ENCODE measurements around the gene GRK5.

GRK5 gene

DNA sequence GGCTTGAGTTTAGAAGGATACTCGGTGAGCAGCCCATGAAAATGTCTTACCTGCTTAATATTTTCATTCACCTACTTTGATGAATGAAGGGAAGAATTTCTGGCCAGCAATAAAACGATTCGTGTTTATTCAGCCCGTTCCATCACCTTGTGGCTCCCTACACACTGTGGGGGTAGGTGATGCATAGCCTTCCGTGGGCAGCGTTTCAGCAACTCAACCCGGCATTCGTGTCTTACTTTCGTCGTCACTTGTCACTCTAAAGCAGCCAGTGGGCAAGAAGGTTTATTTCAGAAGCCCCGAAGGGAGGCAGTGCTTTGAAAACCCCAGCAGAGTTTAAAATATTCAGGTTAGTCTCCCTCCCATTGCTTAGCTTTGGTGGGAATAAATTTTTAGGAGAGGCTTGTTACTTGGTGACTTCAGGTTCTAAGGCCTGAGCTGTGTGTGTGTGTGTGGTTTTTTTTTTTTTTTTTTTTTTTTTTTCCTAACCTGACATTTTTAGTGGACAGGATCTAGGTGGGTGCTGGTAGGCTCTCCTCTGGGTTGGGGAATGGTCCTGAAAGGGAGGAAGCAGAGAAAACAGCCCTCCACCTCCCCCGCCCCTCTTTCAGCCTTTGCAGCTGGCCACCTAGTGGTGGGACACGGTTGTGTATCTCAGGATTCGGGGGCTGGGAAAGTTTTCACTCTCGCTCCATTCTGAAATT, 1.8 kb downstream of the GRK5 start:
- peak overlapping the region; percentile 79 for H2AFZ ChIP-seq (ENCODE audit: low read length)
- no peak overlapping the region for H2BK120ac ChIP-seq (ENCODE audit: low read depth, low read length)
- H3K9me3 ChIP-seq (replicated peaks in 1 of 2; ENCODE audit: control insufficient read depth in 2 of 2, insufficient read depth in 1 of 2, low read depth in 1 of 2, low read length in 2 of 2): no peaks in the 10 kb centered on the region
- no peak overlapping the region for H3K9ac ChIP-seq (ENCODE audit: low read depth, low read length, poor library complexity)
- H3K27ac ChIP-seq (replicated peaks; ENCODE audit: low read length): no peak overlapping the region
- DNase-seq (ENCODE audit: low spot score): peak; percentile 67
- no peak overlapping the region for H2BK12ac ChIP-seq (ENCODE audit: low read length)
- H3K36me3 ChIP-seq (replicated peaks in 1 of 2; ENCODE audit: control insufficient read depth in 2 of 2, insufficient read depth in 2 of 2, low read length in 2 of 2): no peaks in the 10 kb centered on the region
- peak overlapping the region; percentile 16 to 59 for H3K4me3 ChIP-seq (ENCODE audit: low read length in 2 of 2)
- no peaks in the 10 kb centered on the region for H3K27me3 ChIP-seq (ENCODE audit: control insufficient read depth in 3 of 3, insufficient read depth in 3 of 3, low read depth in 1 of 3, low read length in 3 of 3)
- H2BK5ac ChIP-seq (ENCODE audit: low read length): no peak overlapping the region
- H3K4me1 ChIP-seq (ENCODE audit: control insufficient read depth in 2 of 2, insufficient read depth in 1 of 2, low read depth in 1 of 2, low read length in 2 of 2): peaks cover 14 to 36% of the 10 kb centered on the region in 2 donors
- peak overlapping the region; percentile 26 for H3K4me2 ChIP-seq (ENCODE audit: insufficient read depth, low read length, poor library complexity, severe bottlenecking)
- no CpG with 5 or more reads among the region's 15 CpGs for WGBS, 2 donors (ENCODE audit: extremely low coverage in 2 of 2, insufficient read length in 2 of 2, insufficient replicate concordance in 1 of 2)
- H2AK5ac ChIP-seq (ENCODE audit: low read depth, low read length): no peak overlapping the region
- no peak overlapping the region for H3K18ac ChIP-seq (ENCODE audit: low read length)
- H3K23ac ChIP-seq (ENCODE audit: low read depth, low read length, poor library complexity): no peak overlapping the region
- H4K8ac ChIP-seq (ENCODE audit: low read depth, low read length): no peak overlapping the region
- H3K14ac ChIP-seq (ENCODE audit: low read length): no peak overlapping the region
- no peak overlapping the region for H2BK15ac ChIP-seq (ENCODE audit: low read length)
- no peak overlapping the region for H4K91ac ChIP-seq (ENCODE audit: low read depth, low read length, poor library complexity)
- no peak overlapping the region for H3K4ac ChIP-seq (ENCODE audit: low read length)
- no peaks in the 10 kb centered on the region for H3K79me1 ChIP-seq (ENCODE audit: low read depth, low read length)

DNA sequence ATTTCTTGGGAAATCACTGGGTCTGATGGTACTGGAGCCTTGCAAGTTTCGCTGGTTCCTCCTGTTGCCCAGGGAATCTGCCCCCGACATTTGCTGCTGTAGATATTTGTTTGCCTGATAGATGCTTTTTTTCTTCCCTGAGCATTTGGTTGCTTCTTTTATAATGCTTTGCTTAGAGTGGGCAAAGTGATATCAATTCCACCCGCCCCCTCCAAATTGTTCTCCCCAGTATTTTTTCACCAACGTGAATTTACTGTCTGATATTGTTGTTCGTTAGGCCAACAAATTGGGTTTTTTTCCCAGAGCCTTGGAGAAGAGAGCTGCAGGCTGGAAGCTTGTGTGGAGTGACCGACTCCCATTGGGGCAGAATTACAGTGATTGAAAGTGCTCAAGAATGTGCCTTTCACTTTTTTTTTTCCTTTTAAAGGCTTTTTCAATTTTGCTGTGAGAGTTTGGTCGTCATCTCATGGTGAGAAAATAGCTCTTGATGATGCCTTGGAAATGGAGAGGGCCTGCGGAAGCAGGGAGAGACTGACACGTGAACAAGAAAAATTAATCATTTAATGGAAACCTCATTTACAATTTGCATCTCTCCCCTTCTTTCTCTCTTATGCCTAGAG, 2.5 kb downstream of the GRK5 start:
- no peaks in the 10 kb centered on the region for H3K9me3 ChIP-seq (replicated peaks in 1 of 2; ENCODE audit: control insufficient read depth in 2 of 2, insufficient read depth in 1 of 2, low read depth in 1 of 2, low read length in 2 of 2)
- H2BK5ac ChIP-seq (ENCODE audit: low read length): no peak overlapping the region
- no peak overlapping the region for H3K14ac ChIP-seq (ENCODE audit: low read length)
- no peak overlapping the region for H2BK15ac ChIP-seq (ENCODE audit: low read length)
- H3K27me3 ChIP-seq (ENCODE audit: control insufficient read depth in 3 of 3, insufficient read depth in 3 of 3, low read depth in 1 of 3, low read length in 3 of 3): no peaks in the 10 kb centered on the region
- no peak overlapping the region for H3K23ac ChIP-seq (ENCODE audit: low read depth, low read length, poor library complexity)
- H2AK5ac ChIP-seq (ENCODE audit: low read depth, low read length): no peak overlapping the region
- H3K4ac ChIP-seq (ENCODE audit: low read length): no peak overlapping the region
- no peak overlapping the region for H2BK12ac ChIP-seq (ENCODE audit: low read length)
- no peak overlapping the region for H3K27ac ChIP-seq (replicated peaks; ENCODE audit: low read length)
- no peaks in the 10 kb centered on the region for H3K36me3 ChIP-seq (replicated peaks in 1 of 2; ENCODE audit: control insufficient read depth in 2 of 2, insufficient read depth in 2 of 2, low read length in 2 of 2)
- H4K8ac ChIP-seq (ENCODE audit: low read depth, low read length): no peak overlapping the region
- no peaks in the 10 kb centered on the region for H3K79me1 ChIP-seq (ENCODE audit: low read depth, low read length)
- peak overlapping the region in 1 of 2 donors; percentile 59 for H3K4me3 ChIP-seq (ENCODE audit: low read length in 2 of 2)
- H2AFZ ChIP-seq (ENCODE audit: low read length): peak overlapping the region; percentile 79
- peaks cover 14 to 36% of the 10 kb centered on the region in 2 donors for H3K4me1 ChIP-seq (ENCODE audit: control insufficient read depth in 2 of 2, insufficient read depth in 1 of 2, low read depth in 1 of 2, low read length in 2 of 2)
- no peak overlapping the region for H3K4me2 ChIP-seq (ENCODE audit: insufficient read depth, low read length, poor library complexity, severe bottlenecking)
- H3K18ac ChIP-seq (ENCODE audit: low read length): no peak overlapping the region
- H3K9ac ChIP-seq (ENCODE audit: low read depth, low read length, poor library complexity): no peak overlapping the region
- no peak for DNase-seq (ENCODE audit: low spot score)
- no peak overlapping the region for H2BK120ac ChIP-seq (ENCODE audit: low read depth, low read length)
- no peak overlapping the region for H4K91ac ChIP-seq (ENCODE audit: low read depth, low read length, poor library complexity)
- WGBS, 2 donors (ENCODE audit: extremely low coverage in 2 of 2, insufficient read length in 2 of 2, insufficient replicate concordance in 1 of 2): no CpG with 5 or more reads among the region's 9 CpGs

DNA sequence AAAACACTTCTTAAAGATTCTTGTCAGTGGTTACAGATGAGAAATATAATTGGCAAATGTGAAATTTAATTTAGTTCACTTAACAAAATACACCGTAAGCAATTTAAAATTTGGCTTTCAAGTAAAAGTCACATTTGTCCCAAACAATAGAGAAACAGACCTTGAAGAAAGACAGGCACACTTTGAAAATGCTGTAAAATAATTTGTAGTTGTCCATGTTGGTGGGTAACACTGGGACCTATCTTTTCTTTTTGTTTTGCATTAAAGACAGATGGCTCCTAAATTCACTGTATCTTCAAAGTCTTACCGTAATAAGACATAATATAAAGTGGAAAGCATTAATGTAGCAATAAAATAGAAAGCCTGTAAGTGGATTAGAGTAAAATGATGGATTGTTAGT, 3.3 kb downstream of the GRK5 start:
- no peak overlapping the region for H3K18ac ChIP-seq (ENCODE audit: low read length)
- H3K4me2 ChIP-seq (ENCODE audit: insufficient read depth, low read length, poor library complexity, severe bottlenecking): no peak overlapping the region
- H3K4ac ChIP-seq (ENCODE audit: low read length): no peak overlapping the region
- no peak overlapping the region for H2BK5ac ChIP-seq (ENCODE audit: low read length)
- no peak overlapping the region for H3K14ac ChIP-seq (ENCODE audit: low read length)
- DNase-seq (ENCODE audit: low spot score): no peak
- no CpG with 5 or more reads among the region's 2 CpGs for WGBS, 2 donors (ENCODE audit: extremely low coverage in 2 of 2, insufficient read length in 2 of 2, insufficient replicate concordance in 1 of 2)
- H3K27me3 ChIP-seq (ENCODE audit: control insufficient read depth in 3 of 3, insufficient read depth in 3 of 3, low read depth in 1 of 3, low read length in 3 of 3): no peaks in the 10 kb centered on the region
- no peaks in the 10 kb centered on the region for H3K9me3 ChIP-seq (replicated peaks in 1 of 2; ENCODE audit: control insufficient read depth in 2 of 2, insufficient read depth in 1 of 2, low read depth in 1 of 2, low read length in 2 of 2)
- H2BK12ac ChIP-seq (ENCODE audit: low read length): no peak overlapping the region
- H3K36me3 ChIP-seq (replicated peaks in 1 of 2; ENCODE audit: control insufficient read depth in 2 of 2, insufficient read depth in 2 of 2, low read length in 2 of 2): no peaks in the 10 kb centered on the region
- H3K27ac ChIP-seq (replicated peaks; ENCODE audit: low read length): no peak overlapping the region
- no peak overlapping the region for H2AK5ac ChIP-seq (ENCODE audit: low read depth, low read length)
- no peak overlapping the region for H2BK120ac ChIP-seq (ENCODE audit: low read depth, low read length)
- no peak overlapping the region for H3K23ac ChIP-seq (ENCODE audit: low read depth, low read length, poor library complexity)
- no peak overlapping the region for H2AFZ ChIP-seq (ENCODE audit: low read length)
- no peak overlapping the region for H2BK15ac ChIP-seq (ENCODE audit: low read length)
- H3K4me1 ChIP-seq (ENCODE audit: control insufficient read depth in 2 of 2, insufficient read depth in 1 of 2, low read depth in 1 of 2, low read length in 2 of 2): peaks cover 14 to 36% of the 10 kb centered on the region in 2 donors
- H4K8ac ChIP-seq (ENCODE audit: low read depth, low read length): no peak overlapping the region
- no peak overlapping the region for H3K4me3 ChIP-seq (ENCODE audit: low read length in 2 of 2)
- H4K91ac ChIP-seq (ENCODE audit: low read depth, low read length, poor library complexity): no peak overlapping the region
- H3K79me1 ChIP-seq (ENCODE audit: low read depth, low read length): no peaks in the 10 kb centered on the region
- no peak overlapping the region for H3K9ac ChIP-seq (ENCODE audit: low read depth, low read length, poor library complexity)

- Histone ChIP-seq H3K27ac (replicated peaks; ENCODE audit: low read length) (peak overlapping the region; percentile 2), H3K27me3 (ENCODE audit: control insufficient read depth in 3 of 3, insufficient read depth in 3 of 3, low read depth in 1 of 3, low read length in 3 of 3) (no peaks in the 10 kb centered on the region), H4K91ac (ENCODE audit: low read depth, low read length, poor library complexity) (no peak overlapping the region), H3K23ac (ENCODE audit: low read depth, low read length, poor library complexity) (no peak overlapping the region), H3K9ac (ENCODE audit: low read depth, low read length, poor library complexity) (no peak overlapping the region), H2BK120ac (ENCODE audit: low read depth, low read length) (no peak overlapping the region), H3K36me3 (replicated peaks in 1 of 2; ENCODE audit: control insufficient read depth in 2 of 2, insufficient read depth in 2 of 2, low read length in 2 of 2) (no peaks in the 10 kb centered on the region), H4K8ac (ENCODE audit: low read depth, low read length) (no peak overlapping the region), H2BK5ac (ENCODE audit: low read length) (no peak overlapping the region), H3K18ac (ENCODE audit: low read length) (no peak overlapping the region), H2BK12ac (ENCODE audit: low read length) (no peak overlapping the region), H3K4ac (ENCODE audit: low read length) (no peak overlapping the region), H3K4me1 (ENCODE audit: control insufficient read depth in 2 of 2, insufficient read depth in 1 of 2, low read depth in 1 of 2, low read length in 2 of 2) (peaks cover 14 to 36% of the 10 kb centered on the region in 2 donors), H3K9me3 (replicated peaks in 1 of 2; ENCODE audit: control insufficient read depth in 2 of 2, insufficient read depth in 1 of 2, low read depth in 1 of 2, low read length in 2 of 2) (no peaks in the 10 kb centered on the region), H3K14ac (ENCODE audit: low read length) (no peak overlapping the region), H2AK5ac (ENCODE audit: low read depth, low read length) (no peak overlapping the region), H3K4me3 (ENCODE audit: low read length in 2 of 2) (no peak overlapping the region), H3K4me2 (ENCODE audit: insufficient read depth, low read length, poor library complexity, severe bottlenecking) (no peak overlapping the region), H2AFZ (ENCODE audit: low read length) (peak overlapping the region; percentile 25), H3K79me1 (ENCODE audit: low read depth, low read length) (no peaks in the 10 kb centered on the region), H2BK15ac (ENCODE audit: low read length) (no peak overlapping the region)
- no CpG with 5 or more reads among the region's 3 CpGs for WGBS, 2 donors (ENCODE audit: extremely low coverage in 2 of 2, insufficient read length in 2 of 2, insufficient replicate concordance in 1 of 2)
- no peak for DNase-seq (ENCODE audit: low spot score)
These were observed 3.8 kb downstream of the GRK5 start for GRCh38 chr10:119211176-119211575.
